NCI-H187 treated with DMSO at 0.1 percent for 48 hours (cell line): ENCODE data around the gene STX16.

Experiments
- DNase-seq: peaks from one replicate; lab custom pipeline; 2025; lab: John Stamatoyannopoulos, UW

STX16 gene

GRCh38 chr20:58710481-58711265 is 59.6 kb downstream of the STX16 start:
- no peak for DNase-seq

GRCh38 chr20:58711266-58712051 is 60.4 kb downstream of the STX16 start:
- DNase-seq: no peak

- no peak for DNase-seq
Observed at GRCh38 chr20:58712151-58712791, 61.2 kb downstream of the STX16 start.

GRCh38 chr20:58712806-58713731 is 62.0 kb downstream of the STX16 start:
- no peak for DNase-seq

GRCh38 chr20:58713801-58714339 is 62.8 kb downstream of the STX16 start:
- no peak for DNase-seq

- DNase-seq: no peak
Observed at GRCh38 chr20:58714340-58714922, 63.3 kb downstream of the STX16 start.

- no peak for DNase-seq
Observed at GRCh38 chr20:58714923-58715351, 63.9 kb downstream of the STX16 start.

GRCh38 chr20:58715391-58715800 is 64.3 kb downstream of the STX16 start:
- no peak for DNase-seq

GRCh38 chr20:58715801-58716475 is 64.9 kb downstream of the STX16 start:
- DNase-seq: no peak

- DNase-seq: no peak
Observed at GRCh38 chr20:58716476-58717277, 65.6 kb downstream of the STX16 start.

- no peak for DNase-seq
Observed at GRCh38 chr20:58717278-58718091, 66.4 kb downstream of the STX16 start.

GRCh38 chr20:58718121-58718563 is 67.1 kb downstream of the STX16 start:
- no peak for DNase-seq

GRCh38 chr20:58718729-58719128 is 67.6 kb downstream of the STX16 start:
- no peak for DNase-seq

GRCh38 chr20:58719258-58719657 is 68.2 kb downstream of the STX16 start:
- DNase-seq: no peak

- no peak for DNase-seq
Observed at GRCh38 chr20:58719971-58720371, 68.9 kb downstream of the STX16 start.

GRCh38 chr20:58720890-58721289 is 69.8 kb downstream of the STX16 start:
- DNase-seq: no peak

- DNase-seq: no peak
Observed at GRCh38 chr20:58721951-58722778, 71.1 kb downstream of the STX16 start.
